ENCODE results near the gene GRIN1. TPM values are rescaled to one million over a fixed set of nuclear protein-coding genes. Genes with fewer than 3 reads are reported as not detected.

GRIN1 gene
- total and polyA plus RNA-seq, 2 of the 8 experiments (the other 6 are each of a cell fraction or from before 2014, with no cell fraction given), result 0.48 to 2.1 TPM

DNA sequence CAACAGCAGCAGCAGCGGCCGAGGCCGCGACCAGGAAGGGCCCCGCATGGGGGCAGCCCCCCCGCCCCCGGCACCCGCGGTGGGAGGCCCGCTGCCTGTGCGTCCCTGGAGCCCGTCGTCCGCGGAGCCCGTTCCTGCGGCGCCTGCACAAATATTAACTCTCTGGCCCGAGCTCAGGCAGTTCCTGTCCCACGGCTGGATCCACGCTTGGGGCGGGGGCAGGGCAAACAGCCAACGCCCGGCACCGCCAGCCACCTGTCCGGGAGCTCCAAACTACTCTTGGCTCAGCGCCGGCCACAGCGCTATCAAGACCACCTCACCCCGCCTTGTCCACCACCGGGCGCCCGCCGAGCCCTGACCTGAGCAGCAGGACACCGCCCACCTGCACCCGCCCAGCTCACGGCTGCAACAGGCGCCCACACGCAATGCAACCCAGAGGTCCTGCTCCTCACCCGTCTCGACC lies 31.0 kb downstream of the GRIN1 start, which contains the start of gene LRRC26:
Gene LRRC26, minus strand, starts transcription at position 156 of the 463 bp plus-strand sequence. Its CDS starts 108 bp downstream, at position 48.
- Histone ChIP-seq H3K56ac (replicated peaks; ENCODE audit: insufficient read length, low read depth, low read length) (no peak within 1 kb of the TSS), H3K18ac (ENCODE audit: extremely low read depth, low read length) (peak within 1 kb of the TSS; percentile 78), H3K4me1 (replicated peaks in 1 of 4; ENCODE audit: control insufficient read depth in 3 of 4, insufficient read depth in 4 of 4, low read length in 3 of 4) (peaks cover 0 to 17% (median 11%) of the 10 kb centered on the region in 4 experiments; a peak in 6 of 7 replicates), H3K4me3 (ENCODE audit: extremely low read depth in 1 of 4, insufficient read depth in 2 of 4, low read depth in 3 of 4, low read length in 4 of 4) (peak within 1 kb of the TSS; percentile 35 to 65 (median 49)), H2BK20ac (ENCODE audit: low read length) (no peak within 1 kb of the TSS), H2BK120ac (replicated peaks; ENCODE audit: low read depth, low read length) (no peak within 1 kb of the TSS), H3K27me3 (replicated peaks in 1 of 4; ENCODE audit: control insufficient read depth in 3 of 4, extremely low read depth in 1 of 4, insufficient read depth in 3 of 4, low read length in 3 of 4) (peaks cover 36 to 76% (median 63%) of the 10 kb centered on the region in 4 experiments), H3K14ac (ENCODE audit: insufficient read length) (no peak within 1 kb of the TSS), H3K79me2 (ENCODE audit: control insufficient read depth in 1 of 2, insufficient read depth in 2 of 2, low read length in 2 of 2) (no peaks in the 10 kb centered on the region), H3K23me2 (ENCODE audit: low read depth, low read length) (peaks cover 15% of the 10 kb centered on the region; the same call in 1 of the 2 replicates), H3K9me3 (ENCODE audit: insufficient read depth in 2 of 2, low read depth in 1 of 2, low read length in 1 of 2) (no peaks in the 10 kb centered on the region), H2AK5ac (ENCODE audit: low read depth, low read length) (no peak within 1 kb of the TSS), H2BK12ac (ENCODE audit: low read depth, low read length) (peak within 1 kb of the TSS; percentile 39; the same call in 1 of the 2 replicates), H3K4ac (replicated peaks; ENCODE audit: insufficient read length, low read depth, low read length) (no peak within 1 kb of the TSS), H3K79me1 (ENCODE audit: low read depth, low read length) (no peaks in the 10 kb centered on the region), H3K27ac (ENCODE audit: low read depth, low read length) (no peak within 1 kb of the TSS), H3K4me2 (ENCODE audit: insufficient read depth in 1 of 2, low read depth in 2 of 2, low read length in 2 of 2) (peak within 1 kb of the TSS; percentile 68 to 96), H2BK15ac (ENCODE audit: low read length) (peak within 1 kb of the TSS; percentile 88; the same call in 1 of the 2 replicates), H2AFZ (ENCODE audit: low read length) (peak within 1 kb of the TSS; percentile 73; the same call in 1 of the 2 replicates), H3K36me3 (ENCODE audit: control insufficient read depth in 2 of 4, insufficient read depth in 4 of 4, low read length in 3 of 4) (no peaks in the 10 kb centered on the region; a peak in 1 of 8 replicates), H4K20me1 (replicated peaks in 1 of 2; ENCODE audit: control insufficient read depth in 1 of 2, insufficient read depth in 2 of 2, low read length in 2 of 2) (peaks cover 0 to 8% of the 10 kb centered on the region in 2 experiments), H4K8ac (ENCODE audit: extremely low read depth, insufficient read depth, low read length) (peak within 1 kb of the TSS; percentile 51; the same call in 1 of the 2 replicates), H2BK5ac (ENCODE audit: low read depth, low read length) (no peak within 1 kb of the TSS), H3K9ac (replicated peaks in 1 of 4; ENCODE audit: extremely low read depth in 1 of 4, low read depth in 3 of 4, low read length in 3 of 4) (peak within 1 kb of the TSS in 1 of 4 experiments; percentile 50; a peak in 1 of 7 replicates), H4K5ac (ENCODE audit: insufficient read length, low read depth, low read length) (no peak within 1 kb of the TSS), H4K91ac (replicated peaks; ENCODE audit: insufficient read length, low read length) (peak within 1 kb of the TSS; percentile 74), H3K23ac (ENCODE audit: insufficient read length) (no peak within 1 kb of the TSS)
- DNase-seq (ENCODE audit: low read depth in 1 of 2, low spot score in 2 of 2) (no peak), FAIRE-seq (no peak)
- ChIA-PET POLR2A (ENCODE audit: partially characterized antibody) (interaction anchor here (1.4 to 3.0 kb wide), 5 partner anchors 13 to 70 kb away, joined by 4 to 14 read pairs (median 7); partner anchors contain the start of gene TUBB4B), CTCF (ENCODE audit: partially characterized antibody) (interaction anchor here (0.8 to 4.3 kb wide), 10 partner anchors 12 to 67 kb away, joined by 3 to 29 read pairs (median 4); partner anchors contain the start of genes ANAPC2, RNF224 and SSNA1)
- 30% methylated on average over 33 of the region's 41 CpGs; no CpG with 5 or more reads in 1 of the 2 experiments for WGBS, 2 experiments (ENCODE audit: extremely low coverage in 1 of 2, insufficient coverage in 1 of 2, insufficient read length in 1 of 2, insufficient replicate concordance in 2 of 2, low coverage in 1 of 2, low lambda C conversion rate in 2 of 2, missing lambda C conversion rate in 1 of 2)
- TF ChIP-seq SP2 (IDR thresholded peaks at IDR 0.05; ENCODE audit: low read length) (no peak), TAF7 (optimal IDR thresholded peaks at IDR 0.05; ENCODE audit: borderline replicate concordance, low read depth, low read length) (no peak), TEAD4 (IDR thresholded peaks at IDR 0.05; ENCODE audit: low read depth, low read length) (no peak), JUN (IDR thresholded peaks at IDR 0.05; ENCODE audit: low read depth, low read length) (no peak), YY1 (IDR thresholded peaks at IDR 0.05; ENCODE audit: low read depth, low read length) (no peak), MAFK (IDR thresholded peaks at IDR 0.05; ENCODE audit: low read depth, low read length) (no peak), SAP30 (IDR thresholded peaks at IDR 0.05; ENCODE audit: insufficient read depth, insufficient replicate concordance, low read length) (no peak), SIX5 (IDR thresholded peaks at IDR 0.05; ENCODE audit: low read depth, low read length) (no peak), CHD2 (IDR thresholded peaks at IDR 0.05; ENCODE audit: low read length) (no peak), EGR1 (IDR thresholded peaks at IDR 0.05; ENCODE audit: borderline replicate concordance, low read depth, low read length) (no peak), RAD21 (IDR thresholded peaks at IDR 0.05 in 1 of 2, conservative IDR thresholded peaks at IDR 0.05 in 1 of 2; ENCODE audit: low read depth in 2 of 2, low read length in 2 of 2) (no peak), EP300 (IDR thresholded peaks at IDR 0.05; ENCODE audit: borderline replicate concordance in 1 of 2, low read depth in 2 of 2, low read length in 2 of 2) (no peak), SRF (IDR thresholded peaks at IDR 0.05; ENCODE audit: low read depth, low read length) (no peak)

Data from H1 (cell line).